AG04449 (cell line): ENCODE data around the gene TMEM178B.

ENCODE experiments used
- CTCF ChIA-PET: fragments of 350-600 bp; formaldehyde crosslinking; extraction: SDS; loops from one replicate; lab custom pipeline; 2021; ENCODE audit warnings: antibody characterized with exemption; lab: Yijun Ruan, JAX
- POLR2A ChIA-PET: fragments of 400-600, 350-600 bp; formaldehyde crosslinking; extraction: SDS; loops from one replicate; lab custom pipeline; 2020; ENCODE audit warnings: antibody characterized with exemption, inconsistent platforms; lab: Yijun Ruan, JAX
- DNase-seq: peaks from one replicate; pipeline ENCODE4 v3.0.0-alpha.2; 2010; ENCODE audit warnings: low read depth, low spot score
- H3K4me3 ChIP-seq: 2 replicates; pipeline ENCODE4 v1.5.1; 2011; ENCODE audit warnings: low read depth, mild to moderate bottlenecking, control low read depth, low read length
- CTCF ChIP-seq: IDR thresholded peaks from one replicate; pipeline ENCODE4 v1.5.1; 2011; ENCODE audit warnings: mild to moderate bottlenecking, moderate library complexity, low read length, control low read depth, inconsistent platforms; ENCODE audit not compliant: insufficient read depth; ENCODE audit errors: missing control alignments

Gene TMEM178B

DNA sequence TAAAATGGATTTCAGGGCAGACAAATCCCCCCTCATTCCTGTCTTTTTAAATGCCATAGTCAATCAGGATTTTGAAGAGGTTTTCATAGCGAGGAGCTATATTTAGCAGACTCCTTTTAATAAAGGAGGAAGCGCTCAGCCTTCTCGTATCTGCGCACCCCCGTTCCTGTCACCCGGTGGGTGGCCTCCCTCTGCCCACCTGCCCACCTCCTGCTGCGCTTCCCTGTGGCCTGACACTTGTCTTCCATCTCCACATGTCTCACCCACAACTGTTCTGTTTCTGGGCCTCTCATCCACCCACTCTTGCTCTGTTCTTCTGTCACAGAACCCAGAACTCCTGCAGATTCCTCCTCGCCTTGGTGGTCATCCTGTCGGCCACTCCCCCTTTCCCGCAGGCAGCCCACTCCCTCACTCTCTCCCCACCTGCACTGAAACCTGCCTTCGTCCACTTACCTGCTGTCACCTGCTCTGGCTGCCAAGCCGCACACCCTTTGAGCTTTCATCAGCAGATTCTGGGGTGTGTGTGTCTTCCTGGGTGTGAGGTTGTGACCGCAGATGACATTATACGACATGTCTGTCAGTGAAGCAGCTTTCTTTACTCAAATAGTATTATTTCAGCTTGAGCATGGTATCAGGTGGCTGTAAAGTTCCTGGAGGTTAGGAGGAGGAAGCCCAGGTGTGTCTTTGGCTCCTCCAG, 313.8 kb downstream of the TMEM178B start:
- CTCF ChIA-PET = no interaction called here
- no peak for DNase-seq
- POLR2A ChIA-PET = no interaction called here
- no peak for TF ChIP-seq CTCF
- no peak overlapping the region for H3K4me3 ChIP-seq

- H3K4me3 ChIP-seq = no peak overlapping the region
- POLR2A ChIA-PET = no interaction called here
- no peak for DNase-seq
- CTCF ChIA-PET = no interaction called here
- TF ChIP-seq CTCF = no peak
These were observed 315.4 kb downstream of the TMEM178B start for GRCh38 chr7:141389140-141389796.

- ChIA-PET POLR2A (no interaction called here), CTCF (no interaction called here)
- no peak overlapping the region for H3K4me3 ChIP-seq
- TF ChIP-seq CTCF = no peak
- DNase-seq = no peak
These were observed 316.5 kb downstream of the TMEM178B start for GRCh38 chr7:141390339-141390738.

DNA sequence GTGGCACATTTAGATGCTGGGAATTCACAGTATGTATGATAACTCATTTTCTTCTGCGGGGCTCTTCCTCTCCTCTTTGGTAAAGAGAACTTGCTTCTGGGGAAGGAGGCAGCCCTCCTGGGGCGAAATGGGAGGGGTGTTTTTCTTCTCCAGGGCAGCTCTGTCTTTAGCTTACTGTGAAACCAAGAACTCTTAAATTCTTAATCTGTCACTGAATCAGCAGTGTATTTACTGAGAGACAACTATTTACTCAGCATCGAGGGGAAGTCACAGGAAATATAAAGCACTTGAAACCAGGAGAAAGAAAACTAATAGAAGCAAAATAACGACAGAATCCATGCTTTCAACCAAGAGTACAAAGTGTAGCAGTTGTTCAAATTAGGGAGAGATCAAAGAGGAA, 319.2 kb downstream of the TMEM178B start:
- no peak for TF ChIP-seq CTCF
- H3K4me3 ChIP-seq = no peak overlapping the region
- no peak for DNase-seq
- ChIA-PET POLR2A (no interaction called here), CTCF (no interaction called here)

GRCh38 chr7:141397236-141398163, 323.6 kb downstream of the TMEM178B start:
- TF ChIP-seq CTCF = no peak
- CTCF ChIA-PET = no interaction called here
- POLR2A ChIA-PET = no interaction called here
- no peak overlapping the region for H3K4me3 ChIP-seq
- DNase-seq = no peak

GRCh38 chr7:141400356-141400755, 326.5 kb downstream of the TMEM178B start:
- DNase-seq = no peak
- ChIA-PET CTCF (no interaction called here), POLR2A (no interaction called here)
- no peak overlapping the region for H3K4me3 ChIP-seq
- no peak for TF ChIP-seq CTCF
